BJ (cell line): Measurements from ENCODE around the gene CTRB2. TPM values are rescaled to one million over a fixed set of nuclear protein-coding genes. Genes with fewer than 3 reads are reported as not detected.

Source experiments
- CTCF ChIA-PET: fragments of 350-600 bp; formaldehyde crosslinking; extraction: SDS; loops from one replicate; lab custom pipeline; 2021; ENCODE audit warnings: antibody characterized with exemption, inconsistent platforms; lab: Yijun Ruan, JAX
- POLR2A ChIA-PET: fragments of 300-600 bp; sonication (Branson Sonifier 250); formaldehyde crosslinking; extraction: SDS; loops from one replicate; lab custom pipeline; 2021; ENCODE audit warnings: antibody characterized with exemption; lab: Charles Lee
- DNase-seq: peaks from one replicate; pipeline ENCODE4 v3.0.0-alpha.2; 2011; ENCODE audit warnings: low read depth
- H3K27me3 ChIP-seq: 2 replicates; pipeline ENCODE4 v1.6.0; 2011; ENCODE audit warnings: low read length; ENCODE audit not compliant: control insufficient read depth, insufficient read depth
- H3K36me3 ChIP-seq: 2 replicates; pipeline ENCODE4 v1.5.1; 2011; ENCODE audit warnings: low read length; ENCODE audit not compliant: control insufficient read depth, insufficient read depth
- H3K4me3 ChIP-seq: 2 replicates; pipeline ENCODE4 v1.5.1; 2011; ENCODE audit warnings: low read depth, mild to moderate bottlenecking, control low read depth, low read length
- polyA plus RNA-seq: library from polyadenylated mRNA; depleted of rRNA; stranded (reverse); fragments of >200 nt; gene quantifications from 2 replicates; pipeline ENCODE4 v1.2.3, GENCODE V29; 2011
- TF ChIP-seq, protein P1 (sequence below): IDR thresholded peaks from 2 replicates; pipeline ENCODE4 v1.5.1; 2011; ENCODE audit warnings: low read depth, mild to moderate bottlenecking, control low read depth, inconsistent platforms, low read length, moderate library complexity; ENCODE audit not compliant: insufficient read depth

CTRB2 gene
- polyA plus RNA-seq, 1 experiment = not detected

DNA sequence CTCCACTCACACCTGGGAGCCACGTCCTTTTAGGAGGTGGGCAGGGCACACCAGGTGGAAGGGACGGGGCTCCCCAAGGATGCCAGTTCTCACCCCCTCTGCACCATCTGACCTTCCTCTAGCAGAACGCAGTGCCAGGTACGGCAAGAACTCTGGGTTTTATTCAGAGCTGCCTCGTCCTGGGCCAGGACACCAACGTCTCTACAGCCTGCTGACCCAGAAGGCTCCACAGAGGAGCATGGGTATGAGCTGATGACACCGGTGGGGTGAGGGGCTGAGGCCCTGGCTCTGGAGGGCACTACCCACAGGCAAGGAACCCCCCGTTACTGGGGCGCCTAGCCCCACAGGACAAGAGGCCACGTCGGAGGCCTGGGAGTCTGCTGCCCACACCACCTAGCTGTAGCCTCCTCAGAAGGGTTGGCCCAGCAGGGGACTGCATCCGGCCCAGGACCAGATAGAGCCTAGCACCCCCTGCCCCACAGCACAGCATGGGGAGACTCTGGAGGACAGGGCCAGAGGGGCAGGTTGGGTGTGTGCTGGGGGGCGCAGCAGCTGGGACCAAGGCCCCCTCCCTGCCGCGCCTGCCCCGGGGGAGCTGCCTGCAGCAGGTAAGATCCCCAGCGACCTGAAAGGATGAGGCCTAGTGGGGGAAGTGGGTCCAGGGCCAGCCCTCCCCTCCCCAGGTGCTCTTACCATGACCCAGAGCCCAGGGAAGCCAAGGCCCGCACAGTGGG, 30.6 kb upstream of the CTRB2 start:
- ChIA-PET POLR2A (no interaction called here), CTCF (interaction anchor here (0.8 to 1.2 kb wide), 3 partner anchors 15 to 152 kb away, joined by 3 read pairs; no protein-coding TSS in a partner anchor)
- H3K27me3 ChIP-seq = no peaks in the 10 kb centered on the region
- TF ChIP-seq, protein P1, sequence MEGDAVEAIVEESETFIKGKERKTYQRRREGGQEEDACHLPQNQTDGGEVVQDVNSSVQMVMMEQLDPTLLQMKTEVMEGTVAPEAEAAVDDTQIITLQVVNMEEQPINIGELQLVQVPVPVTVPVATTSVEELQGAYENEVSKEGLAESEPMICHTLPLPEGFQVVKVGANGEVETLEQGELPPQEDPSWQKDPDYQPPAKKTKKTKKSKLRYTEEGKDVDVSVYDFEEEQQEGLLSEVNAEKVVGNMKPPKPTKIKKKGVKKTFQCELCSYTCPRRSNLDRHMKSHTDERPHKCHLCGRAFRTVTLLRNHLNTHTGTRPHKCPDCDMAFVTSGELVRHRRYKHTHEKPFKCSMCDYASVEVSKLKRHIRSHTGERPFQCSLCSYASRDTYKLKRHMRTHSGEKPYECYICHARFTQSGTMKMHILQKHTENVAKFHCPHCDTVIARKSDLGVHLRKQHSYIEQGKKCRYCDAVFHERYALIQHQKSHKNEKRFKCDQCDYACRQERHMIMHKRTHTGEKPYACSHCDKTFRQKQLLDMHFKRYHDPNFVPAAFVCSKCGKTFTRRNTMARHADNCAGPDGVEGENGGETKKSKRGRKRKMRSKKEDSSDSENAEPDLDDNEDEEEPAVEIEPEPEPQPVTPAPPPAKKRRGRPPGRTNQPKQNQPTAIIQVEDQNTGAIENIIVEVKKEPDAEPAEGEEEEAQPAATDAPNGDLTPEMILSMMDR = no peak
- no peak overlapping the region for H3K4me3 ChIP-seq
- peaks cover 76% of the 10 kb centered on the region for H3K36me3 ChIP-seq
- DNase-seq = no peak

DNA sequence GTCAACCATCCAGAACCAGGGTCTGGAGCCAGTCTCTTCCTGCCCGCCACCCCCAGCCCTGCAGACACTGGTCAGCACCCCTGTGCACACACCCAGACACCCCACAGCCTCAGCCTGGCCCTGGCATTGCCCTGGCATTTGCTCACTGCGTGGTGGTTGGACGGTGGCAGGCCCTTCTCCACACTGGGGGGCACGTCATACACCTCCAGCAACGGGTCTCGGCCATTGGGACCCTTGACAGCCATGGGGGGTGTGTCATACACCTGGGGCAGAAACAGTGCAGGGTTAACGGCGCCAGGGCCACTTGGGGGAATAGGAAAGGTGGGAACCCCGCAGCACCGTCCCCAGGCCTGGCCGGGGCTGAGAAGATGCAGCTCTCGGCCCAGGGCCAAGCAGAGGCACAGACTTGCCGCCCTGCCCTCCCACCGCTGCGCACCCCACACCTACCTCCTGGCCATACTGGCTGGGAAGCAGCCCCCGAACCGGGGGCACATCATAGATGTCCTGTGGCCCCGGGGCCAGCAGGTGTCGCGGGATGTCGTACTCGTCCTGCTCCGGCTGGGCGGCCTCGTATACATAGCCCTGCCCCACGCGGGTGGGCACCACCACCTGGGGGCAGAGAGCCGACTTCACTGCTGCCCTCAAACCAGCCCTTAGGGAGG, 29.9 kb upstream of the CTRB2 start:
- CTCF ChIA-PET = interaction anchor here (0.5 to 1.2 kb wide), 4 partner anchors 16 to 106 kb away, joined by 3 read pairs; no protein-coding TSS in a partner anchor
- TF ChIP-seq, protein P1 = no peak
- POLR2A ChIA-PET = no interaction called here
- Histone ChIP-seq H3K36me3 (peaks cover 71% of the 10 kb centered on the region), H3K27me3 (no peaks in the 10 kb centered on the region), H3K4me3 (no peak overlapping the region)
- no peak for DNase-seq

DNA sequence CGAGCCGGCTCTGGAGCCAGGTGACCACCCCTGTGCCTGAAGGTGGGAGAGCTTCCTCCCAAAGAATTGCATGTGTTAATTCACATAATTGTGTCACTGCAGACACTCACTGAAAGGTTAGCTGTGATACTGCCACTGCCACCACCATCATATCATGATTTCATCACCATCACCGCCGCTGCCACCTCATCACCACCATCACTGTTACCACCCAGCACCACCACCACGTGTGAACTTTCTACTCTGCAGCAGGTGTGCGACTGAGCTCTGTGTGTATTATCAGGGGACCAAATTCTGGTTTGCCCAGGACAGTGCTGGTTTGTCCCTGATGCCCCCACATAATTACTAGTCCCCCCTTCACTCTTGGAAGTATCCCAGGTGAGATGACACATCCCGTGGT, 29.3 kb upstream of the CTRB2 start:
- ChIA-PET POLR2A (no interaction called here), CTCF (interaction anchor here (0.8 kb wide), 1 partner anchor 69 kb away, joined by 3 read pairs; no protein-coding TSS in a partner anchor)
- DNase-seq = no peak
- Histone ChIP-seq H3K36me3 (peaks cover 65% of the 10 kb centered on the region), H3K27me3 (no peaks in the 10 kb centered on the region), H3K4me3 (no peak overlapping the region)
- TF ChIP-seq, protein P1 = no peak

DNA sequence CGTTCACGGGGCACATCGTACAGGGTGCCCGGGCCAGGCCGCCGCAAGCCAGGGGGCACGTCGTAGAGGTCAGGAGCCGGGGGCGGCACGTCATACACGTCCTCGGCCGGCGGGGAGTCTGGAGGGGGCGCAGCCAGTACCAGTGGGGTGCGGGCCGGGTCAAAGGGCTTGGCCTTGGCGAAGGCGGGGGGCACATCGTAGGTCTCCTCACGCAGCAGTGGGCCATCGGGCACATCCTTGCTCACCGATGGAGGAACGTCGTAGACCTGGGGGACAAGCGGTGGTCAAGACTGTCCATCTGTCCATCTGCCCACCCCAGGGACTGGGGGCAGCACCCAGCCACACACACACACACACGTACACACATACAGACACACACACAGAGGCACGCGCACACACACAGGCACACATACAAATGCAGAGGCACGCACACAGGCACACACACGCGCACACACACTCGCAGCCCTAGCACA, 28.8 kb upstream of the CTRB2 start:
- TF ChIP-seq, protein P1 = no peak
- H3K36me3 ChIP-seq = peaks cover 60% of the 10 kb centered on the region
- ChIA-PET CTCF (interaction anchor here (0.8 to 3.3 kb wide), 4 partner anchors 12 to 155 kb away, joined by 3 to 40 read pairs (median 18); no protein-coding TSS in a partner anchor), POLR2A (no interaction called here)
- no peak overlapping the region for H3K4me3 ChIP-seq
- H3K27me3 ChIP-seq = no peaks in the 10 kb centered on the region
- no peak for DNase-seq
